HG03432 (cell line): ENCODE results near the gene ALDH3A1.

Experiments
- ATAC-seq: cut with Tn5 transposase; IDR thresholded peaks from one replicate; pipeline ENCODE4 v1.9.1; 2021; ENCODE audit warnings: mild to moderate bottlenecking, moderate library complexity; ENCODE audit not compliant: unreplicated experiment

Gene ALDH3A1

DNA sequence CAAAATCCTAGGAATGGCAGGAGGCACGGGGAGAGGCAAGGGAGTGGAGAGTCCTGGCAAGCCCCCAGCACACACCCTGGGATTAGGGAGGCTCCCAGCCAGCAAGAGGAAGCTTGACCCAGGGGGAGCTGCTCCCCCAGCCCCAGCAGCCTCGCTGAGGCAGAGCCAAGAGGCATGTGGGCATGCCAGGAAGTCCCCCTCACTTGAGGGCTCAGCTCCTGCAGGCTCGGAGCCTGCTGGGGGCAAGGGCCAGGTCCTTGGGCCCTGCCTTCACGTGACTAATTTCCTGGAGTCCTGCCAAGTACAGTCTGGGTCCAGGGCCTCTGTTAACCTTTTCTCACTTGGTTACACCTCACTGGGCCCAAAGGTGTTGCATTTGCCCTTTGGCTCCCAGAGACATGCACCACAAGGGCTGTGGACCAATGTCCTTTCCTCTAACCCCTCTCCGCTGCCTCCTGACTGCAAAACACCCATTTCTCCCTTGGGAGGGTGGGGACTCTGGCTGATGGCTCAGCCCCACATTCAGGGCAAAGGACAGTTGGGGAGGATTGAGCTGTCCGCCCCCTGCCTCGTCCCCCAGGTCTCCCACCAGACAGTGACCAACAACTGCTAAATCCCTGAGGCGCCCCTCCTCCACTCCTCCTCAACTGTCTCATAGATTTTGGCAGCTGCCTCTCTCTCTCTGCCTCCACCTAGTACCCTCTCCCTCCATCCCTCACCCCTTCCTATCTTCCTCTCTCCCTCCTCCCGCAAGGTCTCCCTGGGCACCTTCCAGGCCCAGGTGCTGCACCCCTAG is 27.3 kb downstream of the ALDH3A1 start:
- no peak for ATAC-seq

DNA sequence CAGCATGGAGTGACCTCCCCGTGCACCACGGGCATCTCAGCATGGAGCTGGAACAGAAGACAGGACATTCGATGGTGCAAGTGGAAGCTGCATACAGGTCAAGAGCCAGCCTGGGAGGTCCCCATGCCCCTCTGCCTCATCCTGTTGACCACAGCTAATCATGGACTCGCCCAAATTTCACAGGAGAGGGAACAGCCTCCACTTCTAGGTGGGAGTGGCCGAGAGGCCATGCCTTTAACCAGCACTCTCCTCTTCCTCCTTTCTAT is 28.0 kb downstream of the ALDH3A1 start:
- ATAC-seq: no peak

GRCh38 chr17:19719355-19720209 is 28.5 kb downstream of the ALDH3A1 start:
- no peak for ATAC-seq

GRCh38 chr17:19718613-19719354 is 29.3 kb downstream of the ALDH3A1 start:
- ATAC-seq: no peak

- no peak for ATAC-seq
Observed at GRCh38 chr17:19718041-19718612, 30.0 kb downstream of the ALDH3A1 start.

- ATAC-seq: no peak
Observed at GRCh38 chr17:19717411-19717908, 30.6 kb downstream of the ALDH3A1 start.

DNA sequence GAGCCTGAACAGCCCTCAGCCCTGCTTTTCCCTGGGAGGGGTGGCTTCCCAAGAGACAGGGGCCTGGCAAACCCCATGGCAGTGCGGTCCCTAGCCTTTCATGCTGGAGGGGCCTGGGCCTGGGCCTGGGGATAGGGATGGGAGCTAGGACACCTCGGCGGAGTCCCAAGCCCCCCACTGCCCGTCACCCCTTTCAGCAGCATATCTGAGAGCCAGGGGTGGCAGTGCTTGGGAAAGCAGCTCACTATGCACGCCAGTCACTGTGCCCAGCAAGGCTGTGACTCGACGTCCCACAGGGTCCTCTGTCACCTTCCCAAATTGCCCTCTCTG is 31.1 kb downstream of the ALDH3A1 start:
- ATAC-seq: no peak

DNA sequence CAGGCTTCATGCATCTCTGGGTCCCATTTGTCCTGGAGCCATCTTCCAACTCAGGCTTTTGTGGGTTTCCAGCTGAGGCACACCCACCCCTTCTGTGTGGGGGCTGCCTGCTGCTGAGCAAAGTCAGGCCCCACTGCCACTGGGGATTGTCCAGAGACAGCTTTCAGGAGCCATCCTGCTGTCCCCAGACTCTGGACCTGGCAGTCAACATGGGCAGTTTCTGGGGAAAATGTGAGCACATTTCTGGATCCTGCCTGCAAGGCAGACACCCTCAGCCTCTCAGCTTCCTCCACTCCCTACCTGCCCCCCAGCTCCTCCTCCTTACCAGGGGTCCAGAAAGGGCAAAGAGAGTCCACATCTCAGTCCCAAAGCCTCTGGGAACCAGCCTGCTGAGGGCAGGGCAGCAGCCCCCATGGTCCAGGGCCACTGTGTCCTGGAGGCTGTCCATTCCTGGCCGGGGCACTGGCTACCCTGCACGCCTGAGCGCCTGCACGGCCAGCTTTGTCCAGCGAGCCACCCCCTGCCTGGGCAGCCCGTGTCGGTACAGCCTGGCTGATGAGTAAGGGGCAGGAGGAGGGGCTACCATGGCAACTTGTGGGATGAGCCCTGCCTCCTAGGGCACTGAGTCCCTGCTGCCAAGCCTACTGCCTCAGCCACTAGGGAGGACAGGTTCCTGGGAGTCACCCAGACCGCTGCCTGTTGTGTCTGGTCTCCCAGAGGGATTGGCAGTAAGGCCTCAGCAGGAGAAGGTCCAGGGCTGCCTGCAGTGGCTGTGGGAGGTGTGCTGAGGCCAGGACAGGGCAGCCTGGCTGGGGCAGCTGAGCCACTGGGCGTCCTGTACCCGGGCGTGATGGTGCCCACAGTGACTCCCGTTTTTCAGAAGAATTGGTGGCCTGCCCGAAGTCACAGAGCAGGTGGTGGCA is 31.7 kb downstream of the ALDH3A1 start, which contains the start of gene SLC47A2:
Gene SLC47A2, minus strand, starts transcription at position 477 of the 923 bp plus-strand sequence. Its CDS starts 29 bp downstream, at position 448.
- no peak for ATAC-seq

GRCh38 chr17:19714542-19715411 is 33.3 kb downstream of the ALDH3A1 start:
- no peak for ATAC-seq

- no peak for ATAC-seq
Observed at GRCh38 chr17:19713901-19714361, 34.2 kb downstream of the ALDH3A1 start.

GRCh38 chr17:19713462-19713861 is 34.6 kb downstream of the ALDH3A1 start:
- ATAC-seq: no peak

- no peak for ATAC-seq
Observed at GRCh38 chr17:19712436-19713004, 35.6 kb downstream of the ALDH3A1 start.

DNA sequence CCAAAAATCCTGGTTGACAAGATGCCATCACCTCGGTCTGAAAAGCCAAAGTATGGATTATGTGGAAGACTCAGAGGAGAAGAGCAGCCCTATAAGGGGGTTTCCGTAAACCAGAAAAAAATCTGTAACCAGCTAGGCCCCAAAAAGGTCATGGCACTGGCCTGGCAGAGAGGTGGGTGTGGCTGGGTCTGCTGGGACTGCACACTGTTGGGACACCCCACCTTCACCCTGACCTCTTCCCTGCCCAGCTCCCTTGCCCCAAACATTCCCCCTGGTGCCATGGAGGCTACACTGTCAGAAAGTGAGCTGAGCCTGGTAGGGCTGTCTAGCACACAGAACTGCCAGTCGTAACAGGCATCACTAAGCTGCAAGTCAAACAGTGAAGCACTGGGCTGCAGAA is 38.3 kb downstream of the ALDH3A1 start:
- ATAC-seq: no peak

- ATAC-seq: no peak
Observed at GRCh38 chr17:19708431-19709175, 39.5 kb downstream of the ALDH3A1 start.

- no peak for ATAC-seq
Observed at GRCh38 chr17:19707728-19708221, 40.3 kb downstream of the ALDH3A1 start.

DNA sequence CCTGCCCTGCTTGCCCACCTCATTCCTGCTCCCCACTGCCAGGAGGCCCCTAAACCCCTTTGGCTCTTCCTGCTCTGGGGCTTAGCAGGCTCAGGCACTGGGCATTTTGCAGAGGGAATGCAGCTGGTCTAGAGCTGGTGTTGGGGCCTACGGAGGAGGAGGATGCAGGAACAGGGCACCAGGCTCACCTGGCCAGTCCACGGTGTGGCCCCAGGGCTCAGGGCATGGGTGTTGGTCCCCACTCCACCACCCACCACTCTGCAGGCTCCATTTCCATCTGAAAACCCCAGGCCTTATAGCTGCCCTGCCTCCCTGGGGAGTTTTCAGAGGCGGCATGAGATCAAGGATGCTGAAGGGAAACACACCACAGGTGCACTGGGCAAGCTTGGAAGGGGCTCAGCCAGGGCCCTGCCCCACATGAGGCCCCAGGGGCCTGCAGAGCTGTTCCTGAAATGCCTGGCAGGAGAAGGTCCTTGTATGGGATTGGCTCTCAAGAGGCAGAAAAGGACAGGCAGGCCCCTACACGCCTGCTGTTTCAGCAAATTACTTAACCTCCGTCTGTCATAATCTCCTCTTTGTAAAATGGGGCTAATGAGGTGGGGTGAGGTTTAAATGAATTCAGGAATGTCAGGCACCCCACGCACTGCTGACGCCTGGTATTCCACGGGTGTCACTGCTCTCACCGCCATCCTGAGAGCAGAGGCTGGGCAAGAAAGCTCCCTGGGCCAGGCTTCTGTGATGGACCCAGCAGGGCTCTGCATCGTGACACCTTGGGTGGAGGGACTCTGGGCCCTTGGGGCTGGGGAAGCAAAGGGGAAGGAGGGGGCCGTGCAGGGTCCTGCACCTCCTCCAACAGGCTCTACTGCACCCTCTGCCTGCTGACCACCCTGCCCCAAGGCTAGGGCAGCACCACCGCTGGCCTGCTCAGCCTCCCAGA is 41.0 kb downstream of the ALDH3A1 start:
- no peak for ATAC-seq
